ENCODE data around the gene MCRIP2.

GRCh38 chr16:606656-607307, 34.8 kb upstream of the MCRIP2 start:
- TF ChIP-seq CTCF (IDR thresholded peaks at IDR 0.05) (no peak), ZFX (IDR thresholded peaks at IDR 0.05; ENCODE audit: borderline replicate concordance) (no peak)

Data from 22Rv1 (cell line).